Measurements from ENCODE around the gene SLC2A3.
"Not testable (repeated sequence)": the region's sequence is repeated elsewhere in the genome, so short reads cannot be mapped to it uniquely, and the experiment has no call there.

SLC2A3 gene

GRCh38 chr12:7935590-7936581 is at the start of gene SLC2A3:
Gene SLC2A3, minus strand, starts transcription at chr12:7936187. Its CDS starts 153 bp downstream, at chr12:7936034.
- DNase-seq, result no peak

GRCh38 chr12:7984900-7985299 is 48.9 kb upstream of the SLC2A3 start:
- no peak for DNase-seq

- not testable (repeated sequence) for DNase-seq
Measured at GRCh38 chr12:7983460-7983859, 47.5 kb upstream of the SLC2A3 start.

- DNase-seq, result not testable (repeated sequence)
Measured at GRCh38 chr12:7983019-7983418, 47.0 kb upstream of the SLC2A3 start.

- DNase-seq, result not testable (repeated sequence)
Measured at GRCh38 chr12:7982332-7982735, 46.3 kb upstream of the SLC2A3 start.

GRCh38 chr12:7981446-7981845 is 45.5 kb upstream of the SLC2A3 start:
- no peak for DNase-seq

GRCh38 chr12:7977351-7978124 is 41.6 kb upstream of the SLC2A3 start:
- DNase-seq, result not testable (repeated sequence)

- no peak for DNase-seq
Measured at GRCh38 chr12:7973457-7973825, 37.5 kb upstream of the SLC2A3 start.

GRCh38 chr12:7972734-7973456 is 36.9 kb upstream of the SLC2A3 start:
- no peak for DNase-seq

GRCh38 chr12:7972269-7972668 is 36.3 kb upstream of the SLC2A3 start:
- DNase-seq, result not testable (repeated sequence)

GRCh38 chr12:7971765-7972164 is 35.8 kb upstream of the SLC2A3 start:
- DNase-seq, result not testable (repeated sequence)

GRCh38 chr12:7970475-7971252 is 34.7 kb upstream of the SLC2A3 start:
- DNase-seq, result peak; percentile 70

GRCh38 chr12:7966563-7966962 is 30.6 kb upstream of the SLC2A3 start:
- DNase-seq, result no peak

GRCh38 chr12:7964669-7965068 is 28.7 kb upstream of the SLC2A3 start:
- DNase-seq, result not testable (repeated sequence)

GRCh38 chr12:7961395-7962178 is 25.6 kb upstream of the SLC2A3 start:
- DNase-seq, result no peak

GRCh38 chr12:7959701-7960121 is 23.7 kb upstream of the SLC2A3 start:
- no peak for DNase-seq

GRCh38 chr12:7959278-7959677 is 23.3 kb upstream of the SLC2A3 start:
- DNase-seq, result no peak

- not testable (repeated sequence) for DNase-seq
Measured at GRCh38 chr12:7954877-7955276, 18.9 kb upstream of the SLC2A3 start.

GRCh38 chr12:7954418-7954817 is 18.4 kb upstream of the SLC2A3 start:
- not testable (repeated sequence) for DNase-seq

- DNase-seq, result not testable (repeated sequence)
Measured at GRCh38 chr12:7953912-7954311, 17.9 kb upstream of the SLC2A3 start.

- no peak for DNase-seq
Measured at GRCh38 chr12:7951671-7952070, 15.7 kb upstream of the SLC2A3 start.
